Pancreas (tissue), 10 donors: ENCODE measurements around the gene FAM151B. TPM values are rescaled to one million over a fixed set of nuclear protein-coding genes. Genes with fewer than 3 reads are reported as not detected.
A peak's percentile ranks its signal among the peaks of the same experiment; 100 is the strongest.
"Not testable (repeated sequence)": the region's sequence is repeated elsewhere in the genome, so short reads cannot be mapped to it uniquely, and the experiment has no call there.

Experiments
- ATAC-seq, 4 donors: fragments of 200-7000 bp; cut with Tn5 transposase; one replicate each; pipeline versions ENCODE4 v1.8.0 to v1.9.1; 2020; ENCODE audit warnings: mild to moderate bottlenecking in 4 of 4, moderate library complexity in 4 of 4
- DNase-seq, 6 donors: peaks; one replicate each; pipeline ENCODE4 v3.0.0-alpha.2; 2020
- FAIRE-seq: peaks from 2 replicates; lab custom pipeline; 2012; peaks lifted over from hg19 to GRCh38; lab: Jason Lieb, UNC
- H3K27ac ChIP-seq, 4 donors: fragments of 200-600 bp; sonication (generic); 1 replicate in 3 of 4; 2 replicates in 1 of 4; pipeline versions ENCODE4 v1.5.0 to v1.8.0; 2020
- H3K27me3 ChIP-seq, 4 donors: fragments of 200-600 bp; one replicate each; pipeline ENCODE4 v1.8.0; 2021
- H3K36me3 ChIP-seq, 3 donors: fragments of 200-600 bp; sonication (generic) in 1 of 3; one replicate each; pipeline versions ENCODE4 v1.5.0 to v1.8.0; 2020 to 2021
- H3K4me1 ChIP-seq, 3 donors: fragments of 200-600 bp; one replicate each; pipeline ENCODE4 v1.8.0; 2021
- H3K4me3 ChIP-seq, 4 donors: fragments of 200-600 bp; sonication (generic) in 2 of 4; one replicate each; pipeline versions ENCODE4 v1.5.0 to v1.8.0; 2020 to 2021
- H3K9me3 ChIP-seq, 4 donors: fragments of 200-600 bp; one replicate each; pipeline ENCODE4 v1.8.0; 2021
- WGBS, 2 donors: extraction: QIAGEN DNeasy Blood & Tissue Kit; methylation state at CpG; one replicate each; pipeline ENCODE4 v1.1.7; 2013; 5-methylcytosine and 5-hydroxymethylcytosine counted together
- intact Hi-C, 3 donors: fragments of 100-400 bp; cut with DNase I; formaldehyde crosslinking; loops; one replicate each; pipeline versions ENCODE4 v1.11.1 to v1.14.2; 2022
- polyA plus RNA-seq, 2 donors: library from polyadenylated mRNA; stranded (reverse); fragments of 200-250 nt; gene quantifications; one replicate each; pipeline ENCODE4 v1.2.3, GENCODE V29; 2013
- total RNA-seq, 6 donors: library from RNA; stranded (reverse); fragmentation: NEBNext Ultra II Directional in 4 of 6; extraction: Animal tissue kit (Norgen Biotek cat#: 25700) in 4 of 6; gene quantifications; one replicate each; pipeline versions ENCODE4 v1.2.1 to v1.2.4, GENCODE V29; 2021 to 2023
- TF ChIP-seq, protein P1 (sequence below), 4 donors: fragments of 200-600 bp; sonication (generic) in 3 of 4; IDR thresholded peaks; one replicate each; pipeline versions ENCODE4 v1.5.0 to v1.8.0; 2021; ENCODE audit warnings: antibody characterized with exemption in 4 of 4
- donor health status: healthy with polysubstance abuse.
- donor health status: DM: no; HTN: no; CAD: no; lungs with moderate emphysema.
- donor health status: DM: no; HTN: no; CAD: no.
- donor health status: control.
- donor health status: control.
- donor health status: Bipolar disorder and iron deficiency.
- donor health status: DM: yes; HTN: yes; CAD: no.
- donor health status: DM: no; HTN: no; CAD: no.
- donor health status: DM: no; HTN: no; CAD: no.
- donor health status: DM: yes; HTN: yes; CAD: no.

FAM151B gene
- total and polyA plus RNA-seq, 8 donors, result 0.49 to 2.5 (median 1.6) TPM

DNA sequence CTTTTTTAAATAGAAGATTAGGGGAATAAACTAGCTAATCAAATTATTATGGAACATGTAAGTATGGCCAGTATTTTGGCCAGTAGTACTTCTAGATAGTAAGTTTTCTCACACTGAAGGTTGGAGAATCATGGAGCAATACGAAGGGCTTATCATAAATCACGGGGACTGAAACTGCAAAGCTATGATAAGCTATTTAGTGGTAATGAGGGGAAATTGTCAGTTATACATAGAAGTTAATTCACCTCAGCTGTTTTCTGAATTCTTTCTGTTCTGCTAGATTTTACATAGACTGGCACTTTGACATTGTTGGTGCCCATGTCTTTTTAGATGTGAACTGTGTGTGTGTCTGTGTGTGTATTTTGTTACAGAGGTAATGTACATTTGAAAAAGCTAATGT is 34.5 kb upstream of the FAM151B start:
- TF ChIP-seq, protein P1, sequence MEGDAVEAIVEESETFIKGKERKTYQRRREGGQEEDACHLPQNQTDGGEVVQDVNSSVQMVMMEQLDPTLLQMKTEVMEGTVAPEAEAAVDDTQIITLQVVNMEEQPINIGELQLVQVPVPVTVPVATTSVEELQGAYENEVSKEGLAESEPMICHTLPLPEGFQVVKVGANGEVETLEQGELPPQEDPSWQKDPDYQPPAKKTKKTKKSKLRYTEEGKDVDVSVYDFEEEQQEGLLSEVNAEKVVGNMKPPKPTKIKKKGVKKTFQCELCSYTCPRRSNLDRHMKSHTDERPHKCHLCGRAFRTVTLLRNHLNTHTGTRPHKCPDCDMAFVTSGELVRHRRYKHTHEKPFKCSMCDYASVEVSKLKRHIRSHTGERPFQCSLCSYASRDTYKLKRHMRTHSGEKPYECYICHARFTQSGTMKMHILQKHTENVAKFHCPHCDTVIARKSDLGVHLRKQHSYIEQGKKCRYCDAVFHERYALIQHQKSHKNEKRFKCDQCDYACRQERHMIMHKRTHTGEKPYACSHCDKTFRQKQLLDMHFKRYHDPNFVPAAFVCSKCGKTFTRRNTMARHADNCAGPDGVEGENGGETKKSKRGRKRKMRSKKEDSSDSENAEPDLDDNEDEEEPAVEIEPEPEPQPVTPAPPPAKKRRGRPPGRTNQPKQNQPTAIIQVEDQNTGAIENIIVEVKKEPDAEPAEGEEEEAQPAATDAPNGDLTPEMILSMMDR (IDR thresholded peaks at IDR 0.05), result no peak
- WGBS, 2 donors, result 89 to 90% methylated on average over 2 of the region's 2 CpGs
- Histone ChIP-seq H3K36me3 (peaks cover 0 to 7% (median 4%) of the 10 kb centered on the region in 3 donors), H3K4me3 (no peak overlapping the region), H3K4me1 (no peaks in the 10 kb centered on the region), H3K9me3 (no peaks in the 10 kb centered on the region), H3K27me3 (no peaks in the 10 kb centered on the region), H3K27ac (no peak overlapping the region)
- ATAC-seq (no peak), DNase-seq (no peak), FAIRE-seq (no peak)
- intact Hi-C loops, result no loop called here

DNA sequence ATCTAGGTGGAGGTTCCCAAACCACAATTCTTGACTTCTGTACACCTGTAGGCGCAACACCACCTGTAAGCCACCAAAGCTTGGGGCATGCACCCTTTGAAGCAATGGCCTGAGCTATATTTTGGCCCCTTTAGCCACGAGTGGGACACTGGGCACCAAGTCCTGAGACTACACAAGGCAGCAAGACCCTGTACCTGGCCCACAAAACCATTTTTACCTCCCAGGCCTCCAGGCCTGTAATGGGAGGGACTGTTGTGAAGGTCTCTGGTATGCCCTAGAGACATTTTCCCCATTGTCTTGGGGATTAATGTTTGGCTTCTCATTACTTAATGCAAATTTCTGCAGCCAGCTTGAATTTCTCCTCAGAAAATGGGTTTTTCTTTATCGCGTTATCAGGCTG is 24.6 kb upstream of the FAM151B start:
- TF ChIP-seq, protein P1 (IDR thresholded peaks at IDR 0.05), result no peak
- 99% methylated on average over 4 of the region's 4 CpGs for WGBS, 2 donors
- peaks cover 0 to 7% (median 0%) of the 10 kb centered on the region in 3 donors for H3K36me3 ChIP-seq
- DNase-seq (no peak), ATAC-seq (no peak), FAIRE-seq (no peak)
- intact Hi-C loops, result no loop called here
- H3K4me3 ChIP-seq, result no peak overlapping the region
- H3K9me3 ChIP-seq, result no peaks in the 10 kb centered on the region
- H3K27ac ChIP-seq, result no peak overlapping the region
- H3K27me3 ChIP-seq, result no peaks in the 10 kb centered on the region
- H3K4me1 ChIP-seq, result peaks cover 0 to 13% (median 0%) of the 10 kb centered on the region in 3 donors

DNA sequence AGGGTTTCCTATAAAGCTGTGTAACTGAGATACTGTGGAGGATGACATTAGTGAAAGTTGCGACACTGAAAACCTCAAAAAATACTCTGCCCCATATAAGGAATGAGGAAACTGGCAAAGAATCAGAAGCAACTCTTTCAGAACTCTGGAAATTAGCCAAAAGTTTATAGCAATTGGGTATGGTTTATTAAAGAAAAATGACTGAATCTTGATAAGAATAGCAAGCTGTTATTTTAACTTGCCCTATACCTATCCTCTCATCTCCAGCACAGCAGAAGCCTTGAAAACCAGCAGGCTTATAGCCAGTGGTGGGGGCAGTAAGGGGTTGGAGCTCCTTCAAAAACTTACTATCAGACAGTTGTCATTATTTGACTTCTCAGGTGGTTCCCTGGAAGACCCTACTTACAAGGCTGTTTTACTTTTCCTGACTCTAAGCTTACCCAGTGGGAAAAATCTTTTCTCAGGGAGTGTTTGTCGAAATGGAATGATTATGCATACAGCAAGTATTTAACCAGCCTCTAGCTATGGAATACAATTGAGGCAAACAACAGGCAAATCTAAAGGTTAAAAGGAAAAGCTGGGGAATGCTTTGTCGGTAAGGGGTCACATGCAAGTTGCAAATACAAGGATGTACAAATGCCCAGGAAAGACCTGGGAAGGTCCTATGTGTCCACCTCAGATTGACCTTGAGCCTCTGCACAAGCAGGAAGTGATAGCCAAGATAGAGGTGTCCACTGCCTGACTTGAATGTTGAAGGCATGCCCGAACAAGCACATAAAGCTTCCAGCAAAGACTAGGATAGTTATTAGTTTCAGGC is 21.0 kb upstream of the FAM151B start:
- Histone ChIP-seq H3K4me1 (peaks cover 0 to 13% (median 0%) of the 10 kb centered on the region in 3 donors), H3K36me3 (no peaks in the 10 kb centered on the region), H3K9me3 (no peaks in the 10 kb centered on the region), H3K4me3 (no peak overlapping the region), H3K27me3 (no peaks in the 10 kb centered on the region), H3K27ac (peak overlapping the region in 2 of 4 donors; percentile 12 to 45)
- DNase-seq, result no peak
- no peak for FAIRE-seq
- intact Hi-C loops, result no loop called here
- WGBS, 2 donors, result 59 to 60% methylated on average over 4 of the region's 4 CpGs
- TF ChIP-seq, protein P1 (IDR thresholded peaks at IDR 0.05), result no peak
- ATAC-seq, result peak; percentile 67 to 87 (median 84)

DNA sequence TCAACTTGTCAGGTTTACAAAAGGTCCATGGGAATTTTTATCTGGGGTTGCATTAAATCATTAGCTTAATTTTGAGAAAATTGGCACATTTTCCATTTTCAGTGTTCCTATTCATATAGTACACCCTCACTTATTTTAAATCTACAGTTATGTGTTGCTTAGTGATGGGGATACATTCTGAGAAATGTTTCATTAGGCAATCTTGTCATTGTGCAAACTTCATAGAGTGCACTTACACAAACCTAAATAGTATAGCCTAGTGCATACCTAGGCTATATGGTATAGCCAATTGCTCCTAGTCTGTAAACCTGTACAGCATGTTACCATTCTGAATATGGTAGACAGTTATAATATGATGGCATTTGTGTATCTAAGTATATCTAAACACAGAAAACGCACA is 19.8 kb upstream of the FAM151B start:
- DNase-seq (no peak), ATAC-seq (no peak), FAIRE-seq (no peak)
- Histone ChIP-seq H3K4me1 (peaks cover 0 to 13% (median 0%) of the 10 kb centered on the region in 3 donors), H3K9me3 (no peaks in the 10 kb centered on the region), H3K4me3 (no peak overlapping the region), H3K27me3 (no peaks in the 10 kb centered on the region), H3K36me3 (no peaks in the 10 kb centered on the region), H3K27ac (no peak overlapping the region)
- intact Hi-C loops, result no loop called here
- WGBS, 2 donors, result 92 to 100% methylated on average over 1 of the region's 1 CpG
- TF ChIP-seq, protein P1 (IDR thresholded peaks at IDR 0.05), result no peak

DNA sequence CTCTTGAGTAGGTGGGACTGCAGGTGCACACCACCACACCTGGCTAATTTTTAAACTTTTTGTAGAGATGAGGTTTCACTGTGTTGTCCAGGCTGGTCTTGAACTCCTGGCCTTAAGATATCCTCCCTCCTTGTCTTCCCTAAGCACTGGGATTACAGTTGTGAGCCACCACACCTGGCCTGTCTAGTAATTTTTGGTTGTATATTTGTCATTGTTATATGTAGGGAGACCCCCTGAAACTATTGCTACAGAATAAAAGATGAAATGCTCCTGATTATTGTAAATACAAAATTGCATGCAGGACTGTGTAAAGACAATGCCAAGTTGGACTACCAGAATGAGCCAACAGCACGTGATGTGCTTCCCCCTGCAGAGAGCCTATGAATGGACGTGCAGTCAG is 17.3 kb upstream of the FAM151B start:
- Histone ChIP-seq H3K36me3 (peaks cover 0 to 15% (median 3%) of the 10 kb centered on the region in 3 donors), H3K4me1 (peaks cover 0 to 13% (median 0%) of the 10 kb centered on the region in 3 donors)
- H3K27ac ChIP-seq, DNase-seq, H3K4me3 ChIP-seq, FAIRE-seq, H3K9me3 ChIP-seq, H3K27me3 ChIP-seq, ATAC-seq, intact Hi-C loops: not testable (repeated sequence)
- 100% methylated on average over 1 to 2 of the region's 2 CpGs for WGBS, 2 donors
